ENCODE results near the gene FLCN.

FLCN gene

DNA sequence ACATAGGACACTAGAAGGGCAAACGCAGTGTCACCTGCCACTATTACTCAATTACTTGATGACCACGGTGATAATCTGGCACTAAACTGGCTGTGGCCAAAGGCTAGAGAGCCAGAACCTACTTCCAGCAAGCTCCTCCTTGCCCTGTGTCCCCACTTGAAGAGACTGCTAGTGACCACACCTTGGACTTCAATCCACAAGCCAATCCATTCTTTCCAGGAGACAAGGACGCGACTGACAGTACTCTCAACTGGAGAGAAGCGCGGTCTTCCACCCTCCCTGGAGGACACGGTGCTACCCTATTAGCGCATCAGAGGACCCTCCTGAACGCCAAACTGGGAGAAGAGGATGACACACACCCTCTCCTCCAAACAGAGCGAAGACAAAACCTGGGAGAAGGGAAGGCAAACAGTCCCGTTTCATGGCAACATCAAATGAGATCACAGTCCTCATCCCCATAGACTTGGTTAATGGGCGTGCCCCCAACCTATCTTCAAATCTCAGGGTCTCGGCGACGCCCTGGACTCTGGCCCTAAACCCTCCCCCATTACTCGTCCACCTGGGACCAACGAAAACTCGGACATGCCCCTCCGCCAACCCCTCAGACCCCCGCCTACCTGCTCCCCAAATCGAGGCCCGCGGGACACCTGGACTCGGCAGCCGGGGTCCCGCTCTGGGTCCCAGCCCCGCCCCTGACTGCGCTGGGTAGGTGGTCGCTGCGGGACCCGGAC lies 508 bp downstream of the FLCN start:
- peak; percentile 2 for DNase-seq (ENCODE audit: low spot score)

DNA sequence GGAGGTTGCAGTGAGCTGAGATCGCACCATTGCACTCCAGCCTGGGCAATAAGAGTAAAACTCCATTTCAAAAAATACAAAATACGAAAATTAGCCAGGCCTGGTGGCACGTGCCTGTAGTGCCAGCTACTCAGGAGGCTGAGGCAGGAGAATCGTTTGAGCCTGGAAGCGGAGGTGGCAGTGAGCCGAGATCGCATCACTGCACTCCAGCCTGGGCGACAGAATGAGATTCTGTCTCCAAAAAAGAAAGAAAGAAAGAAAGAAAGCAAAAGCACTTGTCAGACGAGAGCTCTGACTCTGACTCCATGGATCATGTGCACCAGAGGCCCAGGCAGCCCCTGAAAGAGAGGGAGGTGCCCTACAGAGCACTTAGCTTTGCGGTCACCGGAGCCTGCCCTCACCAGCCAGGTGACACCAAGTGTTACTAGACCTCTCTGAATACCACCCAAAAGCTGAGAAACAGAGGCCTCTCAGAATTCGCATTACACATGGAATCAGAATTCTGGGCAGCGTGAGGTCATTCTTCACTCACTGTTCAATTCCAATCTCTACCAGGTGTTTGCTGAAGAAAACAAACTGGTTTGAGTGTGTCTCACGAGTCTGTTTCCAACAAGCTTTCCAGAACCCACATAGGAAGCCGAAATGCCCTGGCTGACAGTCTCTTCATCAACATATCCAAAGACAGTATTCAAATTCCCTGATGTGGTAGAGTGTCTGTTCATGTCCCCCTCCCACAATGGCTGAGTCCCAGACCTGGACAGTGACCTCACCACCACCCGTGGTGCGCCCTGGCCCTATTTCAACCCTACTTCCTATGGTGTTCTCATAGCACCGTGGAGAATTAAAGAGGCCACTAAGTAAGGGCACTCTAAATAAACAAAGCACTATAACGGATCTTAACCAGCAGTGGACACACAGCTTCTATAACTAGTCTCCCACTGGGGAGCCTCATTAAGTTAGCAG lies 1.5 kb downstream of the FLCN start:
- no peak for DNase-seq (ENCODE audit: low spot score)

DNA sequence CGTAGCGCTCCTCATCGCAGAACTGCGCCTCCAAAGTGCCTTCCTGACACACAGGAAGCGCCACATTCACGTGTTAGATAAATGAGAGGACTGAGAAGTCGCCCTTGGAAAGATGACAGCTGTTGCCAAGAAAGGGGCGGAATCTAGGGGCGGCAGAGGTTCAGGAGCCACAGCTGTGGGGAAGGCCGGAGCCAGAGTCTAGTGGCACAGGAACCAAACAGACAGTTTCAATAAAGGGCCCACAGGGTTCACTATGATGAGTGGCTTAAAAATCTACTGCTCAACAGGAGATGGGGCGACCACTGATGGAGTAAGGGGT lies 4.7 kb downstream of the FLCN start:
- DNase-seq (ENCODE audit: low spot score): no peak

DNA sequence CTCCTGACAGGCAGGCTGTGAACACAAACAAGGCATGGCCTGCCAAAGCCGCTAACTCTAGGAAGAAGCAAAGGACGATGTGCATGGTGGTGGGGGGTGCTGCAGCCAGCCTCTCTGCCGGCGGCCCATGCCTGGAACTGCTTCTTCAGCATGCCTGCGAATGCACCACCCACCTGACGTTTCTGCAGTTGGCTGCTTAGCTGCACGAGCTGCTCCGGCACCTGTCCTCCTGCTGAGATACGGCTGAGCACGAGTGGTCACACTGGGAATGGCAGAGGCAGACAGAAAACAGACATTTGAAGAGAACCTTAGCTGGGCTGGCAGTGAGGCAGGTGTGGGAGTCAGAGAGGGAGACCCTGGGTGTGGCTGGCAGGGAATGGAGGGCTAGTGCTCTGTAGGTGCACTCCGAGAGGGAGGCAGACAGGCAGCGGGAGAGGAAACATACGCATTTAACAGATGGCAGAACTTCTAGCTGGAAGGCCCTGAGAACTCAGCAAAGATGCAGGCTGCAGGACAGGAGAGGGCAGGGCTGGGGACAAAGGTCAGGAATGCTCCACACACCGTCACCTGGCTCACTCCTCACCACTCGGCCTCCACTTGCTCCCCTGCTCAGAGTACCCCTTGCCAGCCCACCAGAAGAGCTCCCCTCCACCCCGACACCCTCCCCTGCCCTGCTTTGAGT lies 5.2 kb downstream of the FLCN start:
- no peak for DNase-seq (ENCODE audit: low spot score)

DNA sequence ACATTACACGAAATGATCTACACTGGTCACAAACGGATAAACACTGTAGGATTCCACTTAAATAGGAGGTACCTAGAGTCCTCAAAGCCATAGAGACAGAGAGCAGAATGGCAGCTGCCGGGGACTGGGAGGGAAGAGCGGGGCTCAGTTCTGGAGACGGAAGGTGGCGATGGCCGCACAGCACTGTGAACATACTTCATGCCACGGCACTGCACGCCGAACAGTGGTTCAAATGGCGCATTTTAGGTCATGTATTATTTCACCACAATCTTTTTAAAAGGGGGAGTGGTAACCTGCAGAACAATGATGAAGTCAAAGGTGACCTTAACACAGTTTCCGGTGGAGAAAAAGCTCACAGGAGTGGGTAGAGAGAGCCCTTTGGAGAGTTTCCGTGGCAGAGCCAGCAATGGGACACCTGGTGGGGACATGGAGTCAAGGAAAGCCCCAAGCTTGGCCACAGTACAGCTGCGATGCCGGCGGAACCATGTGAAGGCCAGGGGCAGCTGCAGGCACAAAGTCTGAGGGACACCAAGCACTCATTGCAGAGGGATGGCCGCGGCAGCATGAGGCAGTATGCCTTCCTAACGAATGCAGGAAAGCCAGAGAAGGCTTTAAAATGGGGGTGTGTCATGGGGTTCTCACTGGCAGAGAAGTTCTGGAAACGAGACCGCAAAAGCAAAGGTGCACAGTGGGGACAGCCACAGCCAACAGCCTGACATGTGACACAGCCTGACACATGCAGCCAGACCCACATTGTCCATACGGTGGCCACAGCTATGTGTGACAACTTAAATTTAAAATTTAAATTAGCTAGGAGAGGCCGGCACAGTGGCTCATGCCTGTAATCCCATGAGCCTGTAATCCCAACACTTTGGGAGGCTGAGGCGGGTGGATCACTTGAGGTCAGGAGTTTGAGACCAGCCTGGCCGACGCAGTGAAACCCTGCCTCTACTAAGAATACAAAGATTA lies 7.3 kb downstream of the FLCN start:
- DNase-seq (ENCODE audit: low spot score): no peak

DNA sequence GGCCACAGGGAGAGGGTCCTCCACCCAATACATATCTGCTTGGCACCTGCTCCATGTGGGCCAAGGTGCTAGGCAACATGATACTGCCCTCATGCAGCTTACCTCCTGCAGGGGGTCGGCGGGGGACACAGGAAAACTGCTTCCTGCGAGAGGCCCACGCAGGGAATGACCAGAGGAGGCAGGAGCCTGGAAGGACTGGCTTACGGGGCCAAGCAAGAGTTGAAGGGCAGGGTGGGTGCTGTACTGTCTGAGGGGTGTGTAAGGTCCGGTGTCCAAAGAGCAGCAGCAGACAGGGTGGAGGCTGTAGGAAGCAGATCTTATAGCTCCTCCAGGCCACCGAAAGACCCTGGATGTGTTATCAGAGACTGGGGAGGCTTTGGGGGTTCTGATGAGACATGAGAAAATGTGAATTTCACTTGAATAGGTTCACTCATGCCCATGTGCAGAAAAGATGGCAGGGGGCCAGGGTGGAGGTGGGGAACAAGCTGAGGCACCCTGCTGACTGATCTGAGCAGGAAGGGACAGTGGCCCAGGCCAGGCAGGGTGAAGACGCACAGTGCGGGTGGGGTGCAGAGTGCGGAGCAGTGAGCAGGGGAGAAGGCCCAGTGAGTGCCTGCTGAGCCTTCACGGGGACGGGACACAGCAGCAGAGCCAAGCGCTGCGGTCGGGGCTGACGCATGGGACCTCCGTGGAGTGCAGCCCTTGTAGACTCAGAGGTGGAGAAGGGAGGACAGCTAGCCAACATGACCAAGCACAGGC lies 8.3 kb downstream of the FLCN start:
- no peak for DNase-seq (ENCODE audit: low spot score)

DNA sequence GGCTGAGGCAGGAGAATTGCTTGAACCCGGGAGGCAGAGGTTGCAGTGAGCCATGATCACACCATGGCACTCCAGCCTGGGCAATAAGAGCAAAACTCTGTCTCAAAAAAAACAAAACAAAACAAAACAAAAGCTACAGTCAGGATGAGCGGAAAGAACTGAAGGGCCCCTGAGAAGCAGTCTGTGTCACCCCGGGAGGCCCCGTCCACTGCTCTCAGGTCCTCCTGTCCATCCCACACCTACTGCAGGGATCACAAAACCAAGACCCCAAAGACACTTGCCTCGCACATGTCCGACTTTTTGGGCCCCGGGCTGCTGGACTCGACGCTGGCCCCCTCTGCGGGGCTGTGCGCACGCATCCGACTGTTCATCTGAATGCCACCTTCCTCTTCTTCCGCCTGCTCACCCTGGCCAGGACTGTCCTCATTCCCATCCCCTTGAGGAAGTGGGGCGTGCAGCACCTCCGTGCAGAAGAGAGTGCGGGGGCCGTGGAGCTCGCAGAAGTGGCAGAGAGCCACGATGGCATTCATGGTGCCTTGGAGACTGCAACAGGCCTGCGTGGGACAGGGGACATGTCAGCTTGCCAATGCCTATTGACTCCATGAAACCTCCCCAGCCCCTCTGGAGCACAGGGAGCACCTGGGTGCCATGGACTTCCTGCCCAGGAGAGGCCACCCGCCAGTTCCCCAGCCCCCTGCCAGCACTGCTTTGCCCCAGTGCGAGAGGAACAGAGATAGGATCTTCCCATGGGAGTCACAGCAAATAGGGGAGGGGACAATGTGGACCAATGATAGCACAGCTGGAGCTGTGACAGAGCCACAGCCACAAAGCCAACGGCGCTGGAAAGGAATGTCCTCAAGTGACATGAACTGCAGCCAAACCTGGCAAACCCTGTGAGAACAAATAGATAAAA lies 9.1 kb downstream of the FLCN start:
- DNase-seq (ENCODE audit: low spot score): no peak

DNA sequence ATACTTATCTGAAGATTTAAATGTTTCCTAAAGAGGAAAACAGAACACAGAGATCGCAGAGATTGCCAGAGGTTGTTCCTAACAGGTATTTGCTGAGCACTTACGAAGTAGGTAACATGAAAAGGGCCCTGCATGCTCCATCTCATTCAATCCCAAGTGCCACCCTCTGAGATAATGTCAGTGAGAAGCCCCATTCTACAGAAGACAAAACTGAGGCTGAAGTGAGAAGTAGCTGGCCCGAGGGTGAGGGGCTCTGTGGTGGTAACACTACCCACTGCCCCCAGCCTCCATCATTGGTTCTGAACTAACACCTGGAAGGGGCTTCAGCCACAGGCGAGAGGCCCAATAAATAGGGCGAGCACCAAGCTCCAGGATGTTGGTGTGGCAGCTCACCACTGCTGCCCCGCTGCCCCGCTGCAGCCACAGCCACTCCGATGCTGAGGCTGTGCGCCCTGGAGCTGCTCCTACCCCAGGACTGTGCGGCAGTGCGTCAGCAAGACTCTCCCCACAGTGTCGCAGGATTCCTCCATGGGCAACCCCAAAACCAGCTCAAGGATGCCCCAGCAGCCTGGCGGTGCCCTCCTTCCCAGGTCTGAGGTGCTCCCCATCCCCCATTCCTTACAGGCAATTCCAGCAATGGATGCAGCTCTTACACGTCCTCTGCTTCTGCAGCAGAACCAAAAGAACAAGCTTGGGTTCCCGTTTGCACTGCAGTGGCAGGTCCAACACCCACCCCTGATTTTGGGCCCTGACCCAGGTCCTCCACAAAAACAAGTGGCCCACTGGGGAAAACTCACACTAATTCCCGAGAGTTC lies 10.3 kb downstream of the FLCN start:
- DNase-seq (ENCODE audit: low spot score): no peak

DNA sequence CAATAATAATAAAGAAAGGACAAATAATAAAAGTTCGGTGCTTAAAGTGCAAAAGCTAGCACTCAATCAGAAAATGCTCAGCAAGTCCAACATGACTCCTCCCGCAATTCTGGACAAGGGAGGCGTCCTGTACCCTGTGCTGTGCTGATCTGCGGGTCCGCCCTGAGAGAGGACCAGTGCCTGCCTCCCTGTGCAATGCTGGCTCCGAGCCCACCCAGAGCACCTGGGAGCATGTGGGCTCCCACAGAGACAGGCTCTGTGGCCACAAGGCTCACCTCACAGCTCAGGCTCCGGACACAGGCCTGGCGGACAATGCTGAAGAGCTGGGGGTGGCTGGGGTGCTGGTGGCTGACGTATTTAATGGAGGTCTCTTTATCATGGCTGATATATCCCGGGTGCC lies 11.1 kb downstream of the FLCN start:
- no peak for DNase-seq (ENCODE audit: low spot score)

DNA sequence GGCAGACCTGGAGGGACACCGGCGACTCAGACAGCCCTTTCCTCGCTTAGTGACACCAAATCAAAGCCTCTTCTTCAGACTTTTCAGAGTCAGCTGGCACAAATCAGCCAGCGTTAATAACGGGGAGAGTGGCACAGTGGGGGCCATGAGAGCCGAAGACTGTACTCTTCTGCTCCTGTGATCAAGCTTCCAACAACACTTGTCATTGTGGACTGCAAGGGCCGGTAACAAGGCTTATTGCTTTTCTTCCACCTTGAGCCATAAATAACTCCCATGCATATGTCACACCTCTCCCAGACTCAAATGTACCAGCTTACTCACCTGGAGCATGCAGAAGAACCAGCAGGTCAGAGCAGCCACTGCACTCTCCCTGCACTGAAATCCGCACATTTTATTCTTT lies 12.8 kb downstream of the FLCN start:
- DNase-seq (ENCODE audit: low spot score): no peak

DNA sequence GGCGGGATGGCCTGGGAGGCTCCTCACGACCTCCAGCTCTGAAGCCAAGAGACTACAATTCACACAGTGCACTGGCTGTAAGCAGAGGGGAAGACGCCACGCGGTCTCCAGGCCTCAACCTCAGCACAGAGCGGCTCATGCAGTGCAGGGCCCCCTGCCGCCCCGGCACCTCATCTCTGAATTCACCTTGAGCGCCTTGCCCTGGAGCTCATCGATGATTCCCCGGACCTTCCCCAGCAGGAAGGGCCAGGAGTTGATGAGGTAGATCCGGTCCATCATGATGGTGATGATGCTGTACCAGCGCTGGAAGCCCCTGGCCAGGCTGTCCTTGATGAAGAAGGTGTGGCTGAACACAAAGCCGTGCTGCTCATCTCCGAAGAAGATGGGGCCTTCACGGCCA lies 13.2 kb downstream of the FLCN start:
- DNase-seq (ENCODE audit: low spot score): no peak

DNA sequence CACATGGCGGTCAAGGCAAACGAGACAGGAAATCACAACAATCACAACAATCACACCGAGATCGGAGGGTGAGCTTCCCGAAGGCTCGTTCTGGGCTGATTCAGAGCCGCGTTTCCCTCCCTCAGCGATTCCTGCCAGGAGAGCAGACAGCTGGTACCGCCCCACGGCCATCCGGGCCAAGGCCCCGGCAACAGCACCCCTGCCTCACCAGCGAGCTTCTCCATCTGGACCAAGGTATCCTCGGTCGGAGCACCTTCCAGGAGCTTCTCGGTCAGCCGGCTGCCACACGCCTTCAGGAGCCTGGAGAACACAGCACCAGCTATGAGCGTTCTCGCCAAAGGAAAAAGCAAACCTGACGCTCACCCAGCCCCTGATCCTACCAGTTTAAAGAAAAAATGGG lies 15.6 kb downstream of the FLCN start:
- DNase-seq (ENCODE audit: low spot score): no peak

DNA sequence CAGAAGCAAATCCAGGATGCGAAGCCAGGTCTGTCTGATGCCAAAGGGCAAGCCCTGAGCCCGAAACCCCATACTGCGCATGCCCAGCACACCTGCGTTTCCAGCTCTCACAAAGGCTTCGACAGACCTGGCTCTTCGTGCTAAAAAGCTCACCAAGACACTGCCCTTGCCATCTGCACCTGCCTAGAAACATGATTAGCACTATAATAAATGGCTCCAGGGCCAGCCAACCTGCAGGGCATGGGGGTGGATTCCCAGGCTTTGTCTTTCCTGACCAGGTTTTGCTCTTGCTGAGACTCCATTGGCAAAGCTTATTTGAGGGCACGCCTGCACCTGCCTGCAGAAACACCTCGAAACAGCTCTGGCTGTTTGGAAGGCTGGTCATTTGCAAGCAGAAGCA lies 16.4 kb downstream of the FLCN start:
- DNase-seq (ENCODE audit: low spot score): no peak

DNA sequence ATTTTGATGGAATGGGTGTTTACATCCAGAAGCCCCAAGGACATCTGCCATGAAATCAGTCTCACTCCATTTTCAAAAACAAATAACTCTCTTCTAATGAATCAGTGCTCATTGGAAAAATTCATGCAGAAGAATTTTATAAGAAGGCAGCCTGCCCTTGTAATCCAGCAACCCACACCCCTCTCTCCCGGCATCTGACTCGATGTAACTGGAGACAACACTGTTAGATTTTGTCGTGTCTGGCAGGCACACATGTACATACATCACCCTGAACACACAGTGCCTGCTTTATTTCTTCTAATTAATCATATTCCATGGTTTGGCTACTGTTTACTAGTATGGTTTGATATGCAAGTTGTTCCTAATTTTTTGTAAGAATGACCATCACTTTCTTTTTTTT lies 19.0 kb downstream of the FLCN start:
- no peak for DNase-seq (ENCODE audit: low spot score)

DNA sequence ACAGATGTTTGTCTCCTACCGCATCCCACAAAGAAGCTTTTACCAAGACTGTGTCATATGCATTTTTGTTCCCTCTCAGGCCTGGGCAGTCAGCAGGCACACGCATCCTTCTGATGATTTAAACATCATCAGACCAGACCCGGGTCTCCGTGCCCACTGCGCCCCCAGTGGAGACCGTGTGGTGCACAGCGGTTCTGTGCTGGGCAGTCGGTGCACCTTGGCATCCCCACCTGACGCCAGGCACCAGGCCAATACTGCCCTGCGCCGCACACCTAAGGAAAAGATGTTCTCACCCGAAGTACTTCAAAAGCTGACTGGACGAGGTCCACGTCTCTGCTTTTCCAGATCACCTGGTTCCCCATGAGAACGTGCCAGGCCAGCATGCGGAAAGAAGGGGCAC lies 20.2 kb downstream of the FLCN start:
- no peak for DNase-seq (ENCODE audit: low spot score)

DNA sequence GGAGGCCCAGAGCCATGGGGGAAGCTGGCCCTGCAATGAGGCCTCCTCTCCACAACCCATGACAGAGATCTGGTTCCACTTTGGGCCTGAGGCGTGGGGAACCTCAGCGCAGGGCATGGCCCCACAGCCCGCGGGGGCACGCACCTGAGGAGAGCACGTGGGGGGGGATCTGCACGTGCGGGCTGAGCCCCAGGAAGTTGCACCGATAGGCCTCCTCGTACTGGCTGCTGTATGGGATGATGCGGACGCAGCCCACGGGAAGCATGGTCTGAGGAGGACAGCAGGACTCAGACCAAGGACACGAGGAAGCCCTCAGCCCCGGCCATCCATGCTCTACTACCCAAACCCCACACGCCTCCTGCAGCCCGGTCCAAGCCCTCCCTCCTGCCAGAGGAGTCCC lies 20.7 kb downstream of the FLCN start:
- DNase-seq (ENCODE audit: low spot score): no peak

DNA sequence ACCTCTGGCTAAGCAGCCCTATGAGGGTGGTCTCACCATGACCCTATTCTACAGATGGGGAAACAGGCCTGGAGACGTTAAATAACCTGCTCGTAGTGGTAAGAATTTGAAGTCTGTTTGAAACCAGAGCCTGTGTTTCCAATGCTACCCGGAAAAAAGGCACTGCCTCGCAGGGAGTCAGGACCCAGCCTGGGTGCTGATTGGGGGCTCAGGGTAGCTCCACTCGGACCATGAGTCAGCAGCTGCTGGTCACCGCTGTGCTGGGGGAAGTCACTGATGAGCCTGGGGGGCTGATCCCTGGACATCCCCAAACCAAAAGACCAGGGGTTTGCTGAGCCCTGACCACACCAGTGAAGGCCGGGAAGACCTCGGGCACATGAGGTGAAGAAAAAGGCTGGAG lies 21.4 kb downstream of the FLCN start:
- DNase-seq (ENCODE audit: low spot score): no peak

DNA sequence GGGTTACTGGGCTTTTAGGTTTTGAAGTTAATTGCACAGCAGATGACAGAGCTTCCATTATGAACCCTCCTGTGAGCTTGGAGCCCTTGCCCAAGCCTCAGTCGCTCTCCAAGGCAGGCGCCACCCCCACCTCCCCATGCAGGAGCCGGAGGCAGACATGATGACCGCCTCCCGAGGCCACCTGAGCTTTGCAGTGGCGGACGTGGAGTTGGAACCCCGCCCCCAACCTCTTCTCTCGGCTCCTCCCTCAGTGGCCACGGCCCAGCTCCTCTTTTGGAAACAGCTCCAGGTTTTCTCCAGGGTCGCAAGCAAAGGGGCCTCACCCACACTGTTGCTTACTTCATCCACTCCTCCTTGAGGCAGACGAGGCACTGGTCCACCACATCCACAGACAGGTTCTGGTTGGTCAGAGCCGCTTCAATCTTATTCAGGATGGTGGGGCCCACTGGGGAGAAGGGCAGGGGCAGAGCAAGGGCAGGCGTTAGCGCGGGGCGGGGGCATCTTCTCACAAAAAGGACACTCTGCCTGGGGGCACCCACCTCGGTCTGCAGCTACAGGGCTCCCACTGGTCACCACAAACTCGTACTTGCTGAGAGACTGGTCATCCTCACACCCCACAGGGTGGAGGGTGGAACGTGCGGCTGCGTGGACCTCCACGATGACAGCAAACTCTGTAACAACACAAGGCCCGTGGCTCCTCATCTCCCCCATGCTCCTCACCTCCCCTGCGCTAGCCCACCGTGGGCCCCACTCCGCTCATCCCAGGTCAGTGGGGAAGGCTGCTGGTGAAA lies 22.1 kb downstream of the FLCN start:
- DNase-seq (ENCODE audit: low spot score): no peak
